Measurements from ENCODE around the gene NPLOC4. TPM values are rescaled to one million over a fixed set of nuclear protein-coding genes. Genes with fewer than 3 reads are reported as not detected.
"Not testable (repeated sequence)": the region's sequence is repeated elsewhere in the genome, so short reads cannot be mapped to it uniquely, and the experiment has no call there.

Gene NPLOC4
- total and polyA plus RNA-seq, 2 donors from 2014 or later = 41.5 to 86.4 TPM

DNA sequence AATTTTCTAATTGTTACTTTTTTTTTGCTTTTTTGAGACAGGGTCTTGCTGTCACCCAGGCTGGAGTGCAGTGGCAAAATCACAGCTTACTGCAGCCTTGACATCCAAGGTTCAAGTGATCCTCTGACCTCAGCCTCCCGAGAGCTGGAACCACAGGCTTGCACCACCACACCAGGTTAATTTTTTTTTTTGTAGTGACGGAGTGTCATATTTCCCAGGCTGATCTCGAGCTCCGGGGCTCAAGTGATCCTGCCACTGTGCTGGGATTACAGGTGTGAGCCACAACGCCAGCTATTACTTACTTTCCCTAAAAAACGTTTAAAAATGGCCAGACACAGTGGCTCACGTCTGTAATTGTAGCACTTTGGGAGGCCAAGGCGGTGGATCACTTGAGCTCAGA lies 6.6 kb downstream of the NPLOC4 start:
- peaks cover 0 to 3% (median under 1%) of the 10 kb centered on the region in 3 donors for H3K4me1 ChIP-seq (ENCODE audit: control insufficient read depth in 2 of 3, insufficient read depth in 2 of 3, low read depth in 1 of 3, low read length in 3 of 3)
- FAIRE-seq = no peak

DNA sequence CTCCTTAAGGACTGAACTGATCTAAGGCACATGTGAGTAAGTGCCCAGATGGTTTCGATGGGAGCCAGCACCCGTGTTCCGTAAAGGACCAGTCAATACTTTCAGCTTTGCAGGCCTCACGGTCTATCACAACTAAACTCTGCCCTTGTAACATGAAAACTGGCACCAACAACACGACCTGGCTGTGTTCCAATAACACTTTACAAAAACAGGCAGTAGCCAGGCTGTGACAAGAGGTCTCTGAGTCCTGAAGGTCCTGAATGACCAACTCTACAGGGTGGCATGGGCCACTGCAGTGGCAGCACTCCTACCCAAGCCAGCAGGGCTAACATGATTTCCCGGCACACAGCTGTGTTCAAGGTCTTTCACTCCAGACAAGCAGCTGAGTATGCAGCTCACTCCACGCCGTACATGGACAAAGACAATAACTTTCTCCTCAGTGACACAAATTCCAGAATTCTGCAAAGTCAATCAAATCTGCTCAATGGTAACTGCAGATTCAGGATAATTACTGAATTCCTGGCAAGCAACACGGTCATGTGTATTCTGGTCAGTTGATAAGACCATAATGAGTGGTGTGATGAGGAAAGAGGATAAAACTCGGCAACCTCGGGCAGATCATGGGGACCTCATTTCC lies 15.3 kb downstream of the NPLOC4 start:
- no peaks in the 10 kb centered on the region for H3K27me3 ChIP-seq (ENCODE audit: control insufficient read depth, insufficient read depth, low read length)
- H3K36me3 ChIP-seq (ENCODE audit: control insufficient read depth in 2 of 3, insufficient read depth in 3 of 3, low read length in 3 of 3) = peaks cover 14 to 53% (median 21%) of the 10 kb centered on the region in 3 donors
- no peak overlapping the region for H3K4me3 ChIP-seq (ENCODE audit: low read length in 3 of 3)
- H3K4me1 ChIP-seq (ENCODE audit: control insufficient read depth in 2 of 3, insufficient read depth in 2 of 3, low read depth in 1 of 3, low read length in 3 of 3) = peaks cover 0 to 11% (median 6%) of the 10 kb centered on the region in 3 donors
- H3K9me3 ChIP-seq (ENCODE audit: control insufficient read depth in 2 of 3, insufficient read depth in 1 of 3, low read length in 3 of 3) = no peaks in the 10 kb centered on the region
- intact Hi-C loops (cut with DNase I) = no loop called here
- H3K27ac ChIP-seq (ENCODE audit: low read depth in 2 of 2, low read length in 2 of 2) = peak overlapping the region; percentile 26 to 33
- DNase-seq (peak in 1 of 5 donors; percentile 3), FAIRE-seq (no peak)
- TF ChIP-seq, protein P1, sequence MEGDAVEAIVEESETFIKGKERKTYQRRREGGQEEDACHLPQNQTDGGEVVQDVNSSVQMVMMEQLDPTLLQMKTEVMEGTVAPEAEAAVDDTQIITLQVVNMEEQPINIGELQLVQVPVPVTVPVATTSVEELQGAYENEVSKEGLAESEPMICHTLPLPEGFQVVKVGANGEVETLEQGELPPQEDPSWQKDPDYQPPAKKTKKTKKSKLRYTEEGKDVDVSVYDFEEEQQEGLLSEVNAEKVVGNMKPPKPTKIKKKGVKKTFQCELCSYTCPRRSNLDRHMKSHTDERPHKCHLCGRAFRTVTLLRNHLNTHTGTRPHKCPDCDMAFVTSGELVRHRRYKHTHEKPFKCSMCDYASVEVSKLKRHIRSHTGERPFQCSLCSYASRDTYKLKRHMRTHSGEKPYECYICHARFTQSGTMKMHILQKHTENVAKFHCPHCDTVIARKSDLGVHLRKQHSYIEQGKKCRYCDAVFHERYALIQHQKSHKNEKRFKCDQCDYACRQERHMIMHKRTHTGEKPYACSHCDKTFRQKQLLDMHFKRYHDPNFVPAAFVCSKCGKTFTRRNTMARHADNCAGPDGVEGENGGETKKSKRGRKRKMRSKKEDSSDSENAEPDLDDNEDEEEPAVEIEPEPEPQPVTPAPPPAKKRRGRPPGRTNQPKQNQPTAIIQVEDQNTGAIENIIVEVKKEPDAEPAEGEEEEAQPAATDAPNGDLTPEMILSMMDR (IDR thresholded peaks at IDR 0.05; ENCODE audit: borderline replicate concordance, extremely low read depth, insufficient read depth) = no peak
- no peak overlapping the region for H3K9ac ChIP-seq (ENCODE audit: low read length in 3 of 3)

More for the DNA sequence above, 6.6 kb downstream of the NPLOC4 start:
- TF ChIP-seq, protein P1 (IDR thresholded peaks at IDR 0.05; ENCODE audit: borderline replicate concordance, extremely low read depth, insufficient read depth) = no peak
- no peak overlapping the region for H3K4me3 ChIP-seq (ENCODE audit: low read length in 3 of 3)
- no peak for DNase-seq
- H3K9me3 ChIP-seq (ENCODE audit: control insufficient read depth in 2 of 3, insufficient read depth in 1 of 3, low read length in 3 of 3) = no peaks in the 10 kb centered on the region
- intact Hi-C loops (cut with DNase I) = no loop called here
- peaks cover 2 to 8% (median 7%) of the 10 kb centered on the region in 3 donors for H3K36me3 ChIP-seq (ENCODE audit: control insufficient read depth in 2 of 3, insufficient read depth in 3 of 3, low read length in 3 of 3)
- no peak overlapping the region for H3K9ac ChIP-seq (ENCODE audit: low read length in 3 of 3)
- no peak overlapping the region for H3K27ac ChIP-seq (ENCODE audit: low read depth in 2 of 2, low read length in 2 of 2)
- no peaks in the 10 kb centered on the region for H3K27me3 ChIP-seq (ENCODE audit: control insufficient read depth, insufficient read depth, low read length)

DNA sequence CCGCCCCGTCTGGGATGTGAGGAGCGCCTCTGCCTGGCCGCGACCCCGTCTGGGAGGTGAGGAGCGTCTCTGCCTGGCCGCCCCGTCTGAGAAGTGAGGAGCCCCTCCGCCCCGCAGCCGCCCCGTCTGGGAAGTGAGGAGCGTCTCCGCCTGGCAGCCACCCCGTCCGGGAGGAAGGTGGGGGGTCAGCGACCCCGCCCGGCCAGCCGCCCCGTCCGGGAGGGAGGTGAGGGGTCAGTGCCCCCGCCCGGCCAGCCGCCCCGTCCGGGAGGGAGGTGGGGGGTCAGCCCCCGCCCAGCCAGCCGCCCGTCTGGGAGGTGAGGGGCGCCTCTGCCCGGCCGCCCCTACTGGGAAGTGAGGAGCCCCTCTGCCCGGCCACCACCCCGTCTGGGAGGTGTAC lies 18.6 kb downstream of the NPLOC4 start:
- H3K36me3 ChIP-seq (ENCODE audit: control insufficient read depth in 2 of 3, insufficient read depth in 3 of 3, low read length in 3 of 3) = peaks cover 9 to 37% (median 14%) of the 10 kb centered on the region in 3 donors
- H3K9ac ChIP-seq (ENCODE audit: low read length in 3 of 3); H3K27me3 ChIP-seq (ENCODE audit: control insufficient read depth, insufficient read depth, low read length); H3K27ac ChIP-seq (ENCODE audit: low read depth in 2 of 2, low read length in 2 of 2); intact Hi-C loops (cut with DNase I); FAIRE-seq; H3K4me3 ChIP-seq (ENCODE audit: low read length in 3 of 3); H3K9me3 ChIP-seq (ENCODE audit: control insufficient read depth in 2 of 3, insufficient read depth in 1 of 3, low read length in 3 of 3): not testable (repeated sequence)
- DNase-seq = peak in 1 of 5 donors; percentile 34
- peaks cover 0 to 16% (median 8%) of the 10 kb centered on the region in 3 donors for H3K4me1 ChIP-seq (ENCODE audit: control insufficient read depth in 2 of 3, insufficient read depth in 2 of 3, low read depth in 1 of 3, low read length in 3 of 3)

DNA sequence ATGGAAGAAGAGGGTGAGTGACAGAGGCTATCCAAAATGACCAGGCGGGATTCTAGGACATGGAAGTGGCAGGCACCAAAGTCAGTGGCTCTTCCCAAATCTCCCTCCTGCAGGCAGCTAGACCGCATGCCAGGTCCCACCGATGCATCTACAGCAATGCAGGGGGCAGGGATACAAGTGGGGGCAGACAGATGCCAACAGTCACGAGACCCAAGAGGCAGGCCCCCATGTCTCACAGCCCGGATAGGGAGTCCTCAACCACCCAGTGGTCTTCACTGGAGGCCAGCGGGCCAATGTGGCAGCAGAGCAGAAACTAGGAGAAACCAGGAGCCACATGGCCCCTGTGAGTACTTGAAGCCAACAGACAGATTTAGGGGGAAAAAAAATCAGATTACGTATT lies 20.0 kb downstream of the NPLOC4 start:
- Histone ChIP-seq H3K4me3 (ENCODE audit: low read length in 3 of 3) (no peak overlapping the region), H3K27me3 (ENCODE audit: control insufficient read depth, insufficient read depth, low read length) (no peaks in the 10 kb centered on the region), H3K9ac (ENCODE audit: low read length in 3 of 3) (no peak overlapping the region), H3K9me3 (ENCODE audit: control insufficient read depth in 2 of 3, insufficient read depth in 1 of 3, low read length in 3 of 3) (no peaks in the 10 kb centered on the region), H3K36me3 (ENCODE audit: control insufficient read depth in 2 of 3, insufficient read depth in 3 of 3, low read length in 3 of 3) (peaks cover 4 to 46% (median 19%) of the 10 kb centered on the region in 3 donors), H3K27ac (ENCODE audit: low read depth in 2 of 2, low read length in 2 of 2) (no peak overlapping the region), H3K4me1 (ENCODE audit: control insufficient read depth in 2 of 3, insufficient read depth in 2 of 3, low read depth in 1 of 3, low read length in 3 of 3) (peaks cover 0 to 16% (median 8%) of the 10 kb centered on the region in 3 donors)
- DNase-seq (peak in 1 of 5 donors; percentile 46), FAIRE-seq (no peak)
- intact Hi-C loops (cut with DNase I) = no loop called here
- TF ChIP-seq, protein P1 (IDR thresholded peaks at IDR 0.05; ENCODE audit: borderline replicate concordance, extremely low read depth, insufficient read depth) = no peak
